Myocyte (in vitro differentiated cells): ENCODE measurements around the gene EVA1A. TPM values are rescaled to one million over a fixed set of nuclear protein-coding genes. Genes with fewer than 3 reads are reported as not detected.

Experiments used
- DNase-seq: peaks from one replicate; pipeline ENCODE4 v3.0.0-alpha.2; 2012; ENCODE audit warnings: low read depth
- total RNA-seq: library from RNA; depleted of rRNA; stranded (reverse); fragments of >200 nt; gene quantifications from 2 replicates; pipeline ENCODE4 v1.2.3, GENCODE V29; 2014

The EVA1A gene
- total RNA-seq, 1 donor from 2014 or later = 4.4 TPM

- DNase-seq = no peak
Observed at GRCh38 chr2:75545387-75545786, 15.4 kb downstream of the EVA1A start.

DNA sequence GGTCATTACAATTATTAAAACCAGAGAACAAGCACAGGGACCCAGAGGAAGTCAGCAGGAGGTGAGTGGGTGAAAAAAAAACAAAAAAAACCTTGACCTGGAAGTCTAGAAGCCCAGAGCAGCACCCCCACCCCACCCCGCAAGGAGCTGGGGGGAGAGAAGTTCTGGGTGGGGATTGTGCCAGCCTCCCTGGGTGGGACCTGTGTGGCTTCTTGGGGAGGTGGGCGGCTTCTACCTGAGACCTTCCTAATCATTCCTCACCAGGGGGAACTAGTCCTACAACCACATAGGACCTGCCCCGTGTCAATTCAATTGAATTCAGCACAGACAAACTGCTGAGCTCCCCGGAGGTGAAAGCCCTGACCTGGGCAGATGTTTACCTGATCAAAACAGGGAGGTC is 17.3 kb downstream of the EVA1A start:
- DNase-seq = no peak

- no peak for DNase-seq
Observed at GRCh38 chr2:75541430-75541829, 19.3 kb downstream of the EVA1A start.

GRCh38 chr2:75540994-75541393 is 19.7 kb downstream of the EVA1A start:
- no peak for DNase-seq

DNA sequence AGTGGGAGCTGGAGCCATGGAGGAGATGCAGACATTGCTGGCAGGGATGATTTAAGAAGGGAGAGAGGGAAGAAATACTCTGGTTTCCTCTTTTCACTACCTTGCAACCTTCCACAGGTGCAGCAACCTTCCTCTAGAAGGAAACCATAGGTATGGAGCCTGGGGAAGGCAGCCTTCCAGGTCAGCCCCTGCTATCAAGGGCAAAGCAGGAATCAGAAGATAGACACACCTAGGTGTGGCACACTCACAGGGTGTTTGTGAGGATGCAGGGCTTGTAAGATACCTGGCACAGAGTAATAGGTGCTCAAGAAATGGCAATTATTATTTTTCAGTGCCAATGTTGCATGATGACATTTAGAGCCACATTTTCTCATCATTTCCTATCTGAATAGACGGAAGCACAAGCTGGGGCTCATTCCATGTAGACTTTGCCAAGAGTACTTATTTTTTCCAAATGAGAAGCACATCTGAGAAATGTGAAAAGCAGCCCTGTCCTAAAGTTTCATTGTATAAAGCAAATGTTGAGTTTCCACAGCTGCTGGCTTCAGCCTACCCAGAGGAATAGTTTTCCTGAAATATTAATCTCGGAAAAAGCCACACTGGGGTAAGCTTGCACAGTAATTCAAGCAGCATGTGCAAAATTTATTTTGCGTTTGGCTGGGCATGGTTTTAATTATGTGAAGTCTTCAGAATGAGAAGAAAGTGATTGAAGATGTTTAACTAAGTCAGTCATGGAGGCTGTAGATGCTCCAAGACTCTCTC is 20.6 kb downstream of the EVA1A start:
- DNase-seq = no peak

DNA sequence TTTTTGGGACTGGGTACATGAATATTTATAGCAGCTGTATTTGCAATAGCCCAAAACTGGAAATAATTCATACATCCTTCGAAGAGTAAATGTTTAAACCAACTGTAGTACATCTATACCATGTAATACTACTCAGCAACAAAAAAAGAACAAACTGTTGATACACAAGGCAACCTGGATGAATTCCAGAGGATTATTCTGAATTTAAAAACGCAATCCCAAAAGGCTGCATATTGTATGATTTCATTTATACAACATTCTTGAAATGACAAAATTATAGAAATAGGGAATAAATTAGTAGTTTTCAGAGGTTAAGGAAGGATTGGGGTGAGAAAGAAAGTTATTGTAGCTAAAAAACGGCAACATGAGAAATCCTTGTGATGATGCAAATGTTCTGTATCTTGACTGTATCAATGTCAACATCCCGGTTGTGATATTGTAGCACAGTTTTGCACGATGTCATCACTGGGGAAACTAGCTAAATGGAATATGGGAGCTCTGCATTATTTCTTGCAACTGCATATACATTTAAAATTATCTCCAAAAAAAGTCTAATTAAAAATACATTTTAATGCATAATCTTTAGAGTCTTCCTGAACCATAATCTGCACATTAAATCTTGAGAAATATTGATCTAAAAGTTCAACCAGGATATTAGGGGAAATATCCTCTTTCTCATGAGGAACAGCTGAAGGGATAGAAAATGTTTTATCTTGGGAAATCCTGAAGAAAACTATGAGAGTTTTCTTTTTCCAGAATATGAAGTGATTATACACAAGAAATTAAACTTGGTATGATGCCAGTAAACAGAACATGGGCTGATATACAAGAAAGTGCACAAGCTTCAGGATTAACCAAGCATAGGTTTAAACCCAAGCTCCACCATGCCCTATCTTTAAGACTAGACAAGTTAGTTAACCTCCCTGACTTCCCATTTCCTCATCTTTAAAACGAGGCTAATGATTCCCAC is 21.9 kb downstream of the EVA1A start:
- no peak for DNase-seq

DNA sequence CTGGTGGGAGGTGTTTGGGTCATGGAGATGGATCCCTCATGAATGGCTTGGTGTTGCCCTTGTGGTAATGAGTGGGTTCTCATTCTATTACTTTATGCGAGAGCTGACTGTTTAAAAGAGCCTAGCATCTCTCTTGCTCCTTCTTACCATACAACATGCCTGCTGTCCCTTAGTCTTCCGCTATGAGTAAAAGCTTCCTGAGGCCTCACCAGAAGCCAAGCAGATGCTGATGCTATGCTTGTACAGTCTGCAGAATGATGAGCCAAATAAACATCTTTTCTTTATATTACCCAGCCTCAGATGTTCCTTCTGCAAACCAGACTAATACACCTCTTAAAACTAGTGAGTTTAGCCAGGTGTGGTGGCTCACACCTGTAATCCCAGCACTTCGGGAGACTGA is 23.1 kb downstream of the EVA1A start:
- DNase-seq = no peak

DNA sequence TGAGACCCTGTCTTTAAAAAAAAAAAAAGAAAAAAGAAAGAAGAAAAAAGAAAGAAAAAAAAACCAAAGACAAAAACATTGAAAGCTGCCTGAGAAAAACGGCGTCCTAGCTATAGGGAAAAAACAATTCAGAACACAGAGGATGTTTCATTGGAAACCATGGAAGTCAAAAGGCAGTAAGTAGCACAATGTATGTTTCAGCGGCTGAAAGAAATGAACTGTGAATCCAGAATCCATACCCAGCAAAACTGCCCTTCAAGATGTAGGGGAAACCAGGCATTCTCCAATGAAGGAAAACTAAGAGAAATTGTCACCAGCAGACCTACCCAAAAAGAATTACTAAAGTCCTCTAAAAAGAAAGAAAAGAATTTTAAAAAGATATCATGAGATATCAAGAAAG is 27.6 kb downstream of the EVA1A start:
- DNase-seq = no peak

GRCh38 chr2:75532488-75532887 is 28.3 kb downstream of the EVA1A start:
- no peak for DNase-seq

DNA sequence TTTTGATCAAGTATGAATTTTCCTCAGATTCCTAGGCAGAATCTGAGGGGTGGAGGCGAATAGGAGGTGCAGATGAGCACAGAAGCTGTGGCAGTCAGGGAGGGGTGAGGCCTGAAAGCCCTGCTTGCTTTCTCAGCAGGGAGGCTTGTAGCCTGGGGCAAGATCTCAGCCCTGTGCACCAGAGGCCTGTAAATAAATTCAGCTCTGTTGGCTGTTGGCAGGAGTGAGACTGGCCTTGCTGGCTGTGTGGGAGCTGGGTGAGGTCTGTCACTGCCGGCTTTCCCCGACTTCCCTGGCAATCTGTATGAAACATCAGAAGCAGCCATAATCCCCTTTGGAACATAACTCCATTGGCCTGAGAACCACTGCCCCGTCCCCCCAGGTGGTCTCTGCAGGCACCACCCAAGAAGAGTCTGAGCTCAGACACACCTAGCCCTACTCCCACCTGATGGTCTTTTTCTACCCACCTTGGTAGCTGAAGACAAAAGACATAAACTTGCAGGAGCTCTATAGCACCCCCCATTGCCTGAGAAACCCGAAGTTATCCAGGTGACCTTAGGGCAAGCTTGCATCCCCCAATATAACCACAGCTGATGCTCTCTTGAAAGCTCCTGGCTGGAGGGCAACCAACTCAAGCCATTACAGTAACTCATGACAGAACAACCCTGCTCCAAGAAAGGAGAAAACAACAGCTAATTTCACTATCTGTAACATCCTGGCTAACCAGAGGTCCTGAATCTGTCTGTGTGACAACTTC is 32.3 kb downstream of the EVA1A start:
- no peak for DNase-seq

DNA sequence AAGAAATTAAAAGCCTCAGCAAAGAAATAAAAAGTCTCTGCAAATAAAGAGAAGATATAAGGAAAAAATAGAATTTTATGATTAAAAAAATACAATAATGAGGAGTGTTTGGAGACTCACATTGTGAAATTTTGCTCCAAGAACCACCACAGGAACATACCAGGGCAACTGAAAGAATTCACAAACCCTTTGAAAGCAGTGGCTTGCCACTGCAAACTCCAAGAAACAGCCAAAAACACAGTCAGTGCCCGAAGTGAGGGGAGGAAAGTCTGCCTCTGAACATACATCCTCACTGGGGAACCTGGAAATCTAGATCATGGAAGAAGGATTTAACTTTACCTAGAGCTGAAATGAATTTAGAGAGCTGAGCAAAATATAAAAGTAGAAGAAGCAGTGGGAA is 33.1 kb downstream of the EVA1A start:
- no peak for DNase-seq

- no peak for DNase-seq
Observed at GRCh38 chr2:75526842-75527241, 33.9 kb downstream of the EVA1A start.

DNA sequence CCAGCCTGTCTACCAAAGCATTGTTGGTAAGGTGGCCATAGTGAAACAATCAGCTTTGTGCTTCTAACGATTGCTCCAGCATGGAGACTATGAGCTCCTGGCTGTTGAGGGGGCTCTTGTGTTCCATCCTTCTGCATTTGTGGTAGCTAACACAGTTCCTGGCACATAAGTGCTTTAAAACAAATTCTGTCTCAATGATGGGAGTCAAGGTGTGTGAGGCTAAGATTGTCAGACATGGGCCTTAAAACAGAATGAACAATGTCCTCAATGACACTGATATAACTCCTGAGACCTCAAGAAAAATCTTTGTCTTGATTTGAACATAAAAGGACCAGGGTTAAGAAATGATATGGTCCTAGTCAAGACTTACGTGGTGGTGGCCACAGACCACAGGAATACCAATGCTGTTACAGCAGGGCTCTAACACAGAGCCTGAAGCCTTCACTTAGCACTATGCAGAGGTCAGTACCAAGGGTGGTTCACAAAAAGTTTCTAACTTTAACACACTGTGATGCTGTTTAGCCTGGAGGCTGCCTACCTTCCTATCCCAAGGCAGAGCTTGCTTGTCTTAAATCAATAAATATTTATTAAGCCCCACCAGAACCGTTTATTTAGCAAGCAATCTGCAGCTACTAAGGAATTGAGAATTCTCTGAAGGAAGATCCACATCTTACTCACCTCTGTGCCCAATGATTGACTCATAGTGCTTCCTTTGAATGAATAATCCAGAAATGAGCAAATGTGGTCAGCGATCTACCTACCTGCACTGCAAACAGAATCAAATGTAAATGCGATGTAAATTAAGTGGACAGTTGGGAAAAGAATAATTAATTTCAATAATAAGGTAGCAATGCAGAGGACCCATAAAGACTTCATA is 35.1 kb downstream of the EVA1A start:
- DNase-seq = peak; percentile 32

DNA sequence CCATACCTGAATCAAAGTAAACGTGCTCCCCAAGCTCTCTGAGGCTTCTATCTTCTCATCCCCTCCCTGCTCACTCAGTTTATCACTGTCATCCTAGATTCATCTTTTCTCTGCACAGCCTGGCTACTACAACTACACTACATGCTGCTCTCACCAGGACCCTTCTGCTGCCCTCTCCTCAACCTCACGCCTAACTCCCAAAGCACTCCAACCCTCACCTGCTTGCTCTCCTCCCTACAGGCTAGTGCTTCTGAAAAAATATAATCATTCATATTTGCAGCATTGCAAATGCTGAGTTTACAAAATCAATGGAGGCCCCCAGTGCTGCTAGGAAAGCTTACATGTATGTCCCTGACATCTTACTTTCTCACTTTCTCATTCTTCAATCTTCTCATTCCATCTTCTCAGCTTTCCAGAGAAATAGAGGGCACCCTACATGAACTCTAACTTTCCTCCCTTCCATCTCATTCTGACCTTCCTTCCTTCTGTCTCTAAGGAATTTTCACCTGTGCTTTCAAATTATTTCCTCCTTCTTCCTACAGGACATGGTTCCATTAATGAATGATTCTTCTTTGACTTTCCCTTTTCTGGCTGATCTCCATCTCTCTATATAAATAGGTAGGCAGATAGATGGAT is 36.3 kb downstream of the EVA1A start:
- DNase-seq = no peak

DNA sequence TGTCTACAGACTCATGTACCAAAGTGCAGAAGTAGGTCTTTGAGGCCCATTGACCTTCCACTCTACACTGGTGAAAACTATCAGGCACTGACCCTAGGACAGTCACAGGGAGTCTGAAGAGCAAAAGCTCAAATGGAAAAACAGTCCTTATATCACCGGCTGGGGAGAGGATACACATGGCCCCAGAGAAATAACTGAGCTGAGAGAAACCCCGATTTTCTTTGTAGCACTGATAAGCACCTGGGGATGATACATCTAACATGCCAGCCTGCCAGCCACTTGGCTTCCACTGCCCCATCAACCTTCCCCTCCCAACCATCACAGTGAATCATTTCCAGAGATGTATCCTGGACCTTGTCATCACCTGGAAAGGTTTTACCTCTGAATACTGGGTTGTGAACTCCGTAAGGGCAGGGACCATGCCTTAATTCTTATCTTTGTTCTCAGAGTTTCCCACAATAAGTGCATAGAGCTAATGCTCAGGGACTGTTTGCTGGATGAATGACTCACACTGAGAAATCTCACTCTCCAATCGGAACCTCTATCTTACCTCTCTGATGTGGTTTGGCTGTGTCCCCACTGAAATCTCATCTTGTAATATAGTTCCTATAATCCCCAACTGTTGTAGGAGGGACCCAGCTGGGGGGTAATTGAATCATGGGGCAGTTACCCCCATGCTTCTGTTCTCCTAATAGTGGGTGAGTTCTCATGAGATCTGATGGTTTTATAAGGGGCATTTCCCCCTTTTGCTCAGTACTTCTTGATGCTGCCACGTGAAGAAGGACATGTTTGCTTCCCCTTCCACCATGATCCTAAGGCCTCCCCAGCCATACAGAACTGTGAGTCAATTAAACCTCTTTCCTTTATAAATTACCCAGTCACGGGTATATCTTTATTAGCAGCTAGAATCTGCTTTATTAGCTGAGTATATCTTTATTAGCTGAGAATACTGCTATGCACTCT is 37.1 kb downstream of the EVA1A start:
- DNase-seq = peak; percentile 29

DNA sequence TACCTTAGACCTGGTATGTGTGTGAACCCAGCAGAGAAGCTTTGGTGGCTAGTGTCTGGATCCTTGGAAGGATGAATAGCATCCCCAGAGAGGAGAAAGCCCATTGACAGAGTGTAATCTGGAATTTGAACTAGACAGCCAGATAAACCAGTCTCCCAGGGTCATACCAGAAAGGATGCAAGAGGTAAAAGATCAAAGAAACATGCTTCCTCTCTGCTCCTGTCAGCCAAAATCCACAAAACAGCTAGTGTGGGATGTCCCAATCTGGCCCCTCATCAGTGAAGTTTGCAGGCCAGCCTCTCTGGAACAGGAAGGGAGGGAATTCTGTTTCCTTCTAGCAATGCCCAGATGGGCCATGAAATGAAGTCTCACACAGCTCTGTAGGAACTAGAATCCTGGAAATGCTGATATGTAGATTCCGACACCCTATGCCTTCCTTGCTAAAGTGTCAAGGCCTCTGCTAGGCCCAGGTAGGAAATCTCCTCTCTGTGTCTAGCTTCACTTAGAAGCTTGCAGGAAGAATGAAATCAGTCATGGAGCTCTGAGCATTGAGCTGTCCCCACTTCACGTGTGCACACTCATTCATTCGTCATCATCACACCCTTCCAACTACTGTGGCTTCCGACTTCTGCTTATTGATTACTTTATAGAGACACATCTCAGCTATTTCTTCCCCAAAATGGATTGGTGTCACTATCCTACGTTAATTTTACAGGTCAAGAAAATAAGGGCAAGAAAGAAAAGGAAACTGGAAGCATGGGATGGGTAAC is 38.0 kb downstream of the EVA1A start:
- DNase-seq = no peak

DNA sequence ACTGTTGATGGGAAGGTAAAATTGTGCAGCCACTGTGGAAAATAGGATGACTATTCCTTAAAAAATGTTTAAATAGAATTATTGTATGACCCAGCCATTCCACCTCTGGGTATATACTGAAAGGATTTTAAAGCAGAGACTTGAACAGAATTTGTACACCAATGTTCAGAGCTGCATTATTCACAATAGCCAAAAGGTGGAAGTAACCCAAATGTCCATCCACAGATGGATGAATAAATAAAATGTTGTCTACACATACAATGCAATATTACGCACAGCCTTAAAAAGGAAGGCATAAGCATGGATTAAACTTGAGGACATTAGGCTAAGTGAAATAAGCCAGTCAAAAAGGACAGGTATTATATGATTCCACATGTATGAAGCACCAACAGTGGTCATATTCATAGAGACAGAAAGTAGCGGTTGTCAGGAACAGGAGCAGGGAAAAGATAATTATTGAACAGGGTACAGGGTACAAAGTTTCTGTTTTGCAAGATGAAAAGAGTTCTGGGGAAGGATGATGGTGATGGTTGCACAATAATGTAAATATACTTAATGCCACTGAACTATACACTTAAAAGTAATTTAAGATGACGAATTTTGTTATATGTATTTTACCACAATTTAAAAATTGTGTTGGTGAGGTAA is 39.4 kb downstream of the EVA1A start:
- no peak for DNase-seq

GRCh38 chr2:75519843-75520242 is 40.9 kb downstream of the EVA1A start:
- DNase-seq = no peak
